GM18511 (cell line): Measurements from ENCODE around the gene MGAT5.

Experiments
- ATAC-seq: cut with Tn5 transposase; IDR thresholded peaks from one replicate; pipeline ENCODE4 v1.9.1; 2021; ENCODE audit warnings: mild to moderate bottlenecking, moderate library complexity; ENCODE audit not compliant: unreplicated experiment

The MGAT5 gene, protein sequence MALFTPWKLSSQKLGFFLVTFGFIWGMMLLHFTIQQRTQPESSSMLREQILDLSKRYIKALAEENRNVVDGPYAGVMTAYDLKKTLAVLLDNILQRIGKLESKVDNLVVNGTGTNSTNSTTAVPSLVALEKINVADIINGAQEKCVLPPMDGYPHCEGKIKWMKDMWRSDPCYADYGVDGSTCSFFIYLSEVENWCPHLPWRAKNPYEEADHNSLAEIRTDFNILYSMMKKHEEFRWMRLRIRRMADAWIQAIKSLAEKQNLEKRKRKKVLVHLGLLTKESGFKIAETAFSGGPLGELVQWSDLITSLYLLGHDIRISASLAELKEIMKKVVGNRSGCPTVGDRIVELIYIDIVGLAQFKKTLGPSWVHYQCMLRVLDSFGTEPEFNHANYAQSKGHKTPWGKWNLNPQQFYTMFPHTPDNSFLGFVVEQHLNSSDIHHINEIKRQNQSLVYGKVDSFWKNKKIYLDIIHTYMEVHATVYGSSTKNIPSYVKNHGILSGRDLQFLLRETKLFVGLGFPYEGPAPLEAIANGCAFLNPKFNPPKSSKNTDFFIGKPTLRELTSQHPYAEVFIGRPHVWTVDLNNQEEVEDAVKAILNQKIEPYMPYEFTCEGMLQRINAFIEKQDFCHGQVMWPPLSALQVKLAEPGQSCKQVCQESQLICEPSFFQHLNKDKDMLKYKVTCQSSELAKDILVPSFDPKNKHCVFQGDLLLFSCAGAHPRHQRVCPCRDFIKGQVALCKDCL

DNA sequence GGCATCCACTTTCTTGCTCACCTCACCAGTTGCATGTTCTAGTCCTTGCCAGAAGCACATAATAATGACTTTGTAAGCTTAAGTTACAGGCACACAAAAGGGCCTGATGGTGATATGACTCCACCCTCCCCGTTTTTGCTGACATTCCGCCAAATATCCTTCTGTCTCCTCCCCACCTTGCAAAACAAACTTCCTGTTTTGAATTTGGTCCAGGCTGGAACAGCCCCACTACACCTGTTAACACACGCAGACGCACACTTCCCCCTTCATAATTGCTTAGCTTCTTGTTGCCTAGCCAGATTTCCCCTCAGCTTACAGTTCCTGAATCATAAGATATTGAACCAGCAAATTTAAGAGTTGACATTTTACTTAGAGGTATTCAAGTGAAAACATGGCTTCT lies at the start of gene MGAT5:
MGAT5 (plus strand) TSS at position 269 of the 400 bp plus-strand sequence. CDS start 332 bp downstream, outside the sequence.
- peak; percentile 14 for ATAC-seq

DNA sequence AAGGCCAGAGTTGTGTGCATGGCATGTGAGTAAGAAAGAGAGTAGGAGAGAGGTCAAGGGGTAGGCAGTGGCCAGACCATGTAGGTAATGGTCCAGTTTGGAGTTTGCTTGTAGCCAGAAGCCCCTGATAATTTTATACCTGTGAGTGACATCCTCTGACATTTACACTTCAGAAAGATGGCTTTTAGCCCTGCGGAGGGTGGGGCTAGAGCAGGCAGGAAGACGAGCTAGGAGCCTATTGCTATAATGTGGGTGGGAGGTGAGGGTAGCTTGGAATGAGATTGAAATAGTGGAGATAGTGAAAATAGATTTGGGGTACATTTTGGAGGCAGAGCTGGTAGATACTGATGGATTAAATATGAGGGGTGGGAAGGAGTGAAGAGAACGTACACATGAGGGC lies 48.8 kb upstream of the MGAT5 start:
- ATAC-seq = no peak

DNA sequence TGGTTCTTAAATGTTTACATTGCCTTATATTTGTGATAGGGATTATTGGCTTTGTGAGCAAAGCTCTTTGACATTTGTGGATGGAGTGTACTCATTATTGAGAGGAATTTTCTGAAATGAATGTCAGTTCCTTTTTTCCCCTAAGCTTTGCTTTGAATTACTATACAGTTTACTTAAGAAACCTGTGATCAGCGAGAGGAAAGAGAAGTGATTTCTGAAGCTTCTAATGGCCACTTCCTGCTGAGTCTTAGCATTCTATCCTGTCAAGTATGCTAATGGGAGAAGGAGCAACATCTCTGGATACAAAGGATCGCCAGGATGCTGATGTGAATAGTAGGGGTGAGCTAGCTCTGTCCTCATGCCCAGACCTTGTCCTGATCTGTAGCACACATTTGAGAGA lies 47.8 kb upstream of the MGAT5 start:
- peak; percentile 51 for ATAC-seq

DNA sequence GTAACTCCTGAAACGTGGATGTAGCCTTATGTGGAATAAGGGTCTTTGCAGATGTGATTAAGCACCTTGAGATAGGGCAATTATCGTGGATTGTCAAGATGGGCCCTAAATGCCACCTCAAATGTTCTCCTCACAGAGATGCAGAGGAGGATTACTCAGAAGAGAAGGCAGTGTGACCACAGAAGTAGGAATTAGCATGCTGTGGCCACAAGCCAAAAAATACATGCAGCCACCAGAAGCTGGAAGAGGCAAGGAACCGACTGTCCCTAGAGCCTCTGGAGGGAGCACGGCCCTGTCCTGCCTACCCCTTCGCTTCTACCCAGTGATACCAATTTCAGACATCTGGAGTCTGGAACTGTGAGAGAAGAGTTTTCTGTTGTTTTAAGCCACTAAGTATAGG lies 47.3 kb upstream of the MGAT5 start:
- no peak for ATAC-seq

DNA sequence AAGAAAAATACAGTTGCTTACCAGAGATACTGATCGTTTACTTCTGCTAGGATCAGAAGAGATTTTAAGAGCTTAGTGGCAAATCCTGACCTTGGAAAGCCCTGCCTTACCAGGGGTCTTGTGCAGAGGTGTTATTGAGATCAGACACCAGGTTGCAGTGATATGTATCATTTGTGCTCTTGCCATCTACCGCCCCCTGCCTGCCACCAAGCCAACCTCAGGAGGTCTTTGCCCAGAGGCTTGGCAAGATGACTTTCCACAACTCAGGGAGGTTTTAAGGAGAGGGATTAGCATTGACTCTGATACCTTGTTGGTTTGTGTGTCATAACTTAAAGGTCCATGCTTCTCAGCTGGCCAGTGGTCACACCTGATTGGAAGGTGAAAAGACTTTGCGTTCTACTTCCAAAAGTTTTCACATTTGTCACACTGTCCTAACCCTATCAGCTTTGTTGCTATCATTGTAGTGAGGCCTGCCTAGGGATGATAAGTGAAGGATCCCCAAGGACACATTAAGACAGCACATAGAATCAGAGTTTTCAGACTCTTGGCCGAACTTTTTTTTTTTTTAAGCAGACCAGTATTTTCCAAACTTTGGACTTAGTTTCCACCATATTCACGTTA lies 46.2 kb upstream of the MGAT5 start:
- ATAC-seq = peak; percentile 84

DNA sequence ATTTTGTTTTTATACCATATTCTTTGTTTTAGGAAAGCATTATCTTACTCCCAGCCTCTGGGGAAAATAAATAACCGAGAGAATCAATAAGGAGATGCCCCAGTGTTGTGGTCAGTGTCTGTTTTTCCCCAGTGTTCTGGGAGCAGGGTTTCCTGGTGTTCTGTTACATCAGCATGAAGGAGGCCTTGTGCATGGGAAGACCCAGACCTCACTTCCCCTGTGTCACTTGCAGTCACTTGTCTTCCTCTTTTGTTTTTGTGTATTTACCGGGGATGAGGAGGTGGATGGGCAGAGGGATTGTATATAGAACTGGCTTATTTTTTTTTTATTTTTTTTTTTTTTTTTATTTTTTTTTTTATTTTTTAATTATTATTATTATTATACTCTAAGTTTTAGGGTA lies 45.0 kb upstream of the MGAT5 start:
- ATAC-seq = no peak

DNA sequence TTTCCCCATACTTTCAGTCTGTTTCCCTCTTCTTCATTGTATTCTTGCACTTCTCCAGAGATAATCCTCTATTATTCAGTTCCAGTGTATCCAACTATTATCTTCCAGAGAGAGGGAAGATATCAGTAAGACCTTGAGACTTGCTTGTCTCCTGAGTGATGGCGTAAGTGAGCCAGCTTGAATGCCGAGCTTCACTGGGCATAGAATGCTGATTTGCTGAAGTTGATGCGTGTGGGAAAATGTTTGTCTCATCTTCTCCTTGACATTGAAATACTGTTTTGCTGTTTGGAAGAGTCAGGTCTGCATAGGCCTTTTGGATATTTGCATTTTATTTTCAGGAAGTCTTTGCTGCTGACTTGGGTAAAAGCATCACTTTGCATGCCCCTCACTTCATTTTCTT lies 41.1 kb upstream of the MGAT5 start:
- no peak for ATAC-seq

DNA sequence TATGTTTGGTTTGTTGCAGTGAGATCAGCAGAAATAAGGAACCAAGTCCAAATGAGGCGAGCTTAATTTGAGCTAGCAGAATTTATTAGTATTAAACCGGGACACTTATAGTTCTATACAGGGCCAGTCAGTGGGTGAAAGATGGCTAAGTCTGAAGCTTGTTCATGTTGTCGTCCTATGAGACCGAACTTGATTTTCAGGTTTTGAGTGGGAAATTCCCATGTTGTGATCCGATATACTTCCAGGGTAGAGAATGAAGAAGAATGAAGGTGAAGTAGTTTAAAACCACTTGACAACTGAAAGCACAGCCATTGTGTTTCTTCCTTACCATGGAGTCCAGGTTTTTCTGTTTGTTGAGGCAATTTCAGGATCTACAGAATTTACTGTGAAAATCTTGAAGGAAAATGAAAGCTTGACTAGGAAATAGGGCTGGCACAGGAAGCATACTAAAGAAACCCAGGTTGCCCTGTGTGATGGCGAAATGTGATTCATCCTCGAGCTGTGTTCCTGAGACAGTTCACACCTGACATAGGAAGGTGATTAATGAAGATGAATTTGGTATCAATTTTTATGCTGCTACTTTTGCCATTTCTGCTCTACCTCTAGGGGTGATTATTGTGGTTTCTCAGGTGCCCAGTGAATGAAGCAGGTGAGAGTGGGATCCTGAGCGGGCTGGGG lies 37.6 kb upstream of the MGAT5 start:
- no peak for ATAC-seq

DNA sequence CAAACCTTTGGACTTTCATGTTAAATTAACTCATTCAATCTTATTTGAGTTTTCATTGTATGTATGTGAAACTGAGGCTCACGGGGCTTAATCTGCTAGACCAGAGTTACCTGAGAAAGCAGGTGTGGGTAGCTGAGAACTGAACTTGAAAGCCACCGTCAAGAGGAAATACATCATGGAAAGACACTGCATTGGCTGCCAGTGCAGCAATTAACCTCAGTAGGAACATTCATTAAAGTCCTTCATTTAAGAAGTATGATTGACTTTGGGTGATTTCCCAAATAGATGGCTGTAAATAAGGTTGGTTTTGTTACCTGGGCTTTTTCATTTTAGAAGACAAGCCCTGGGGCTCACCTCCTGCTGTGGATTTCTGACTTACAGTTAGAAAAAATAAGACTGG lies 36.5 kb upstream of the MGAT5 start:
- ATAC-seq = no peak

DNA sequence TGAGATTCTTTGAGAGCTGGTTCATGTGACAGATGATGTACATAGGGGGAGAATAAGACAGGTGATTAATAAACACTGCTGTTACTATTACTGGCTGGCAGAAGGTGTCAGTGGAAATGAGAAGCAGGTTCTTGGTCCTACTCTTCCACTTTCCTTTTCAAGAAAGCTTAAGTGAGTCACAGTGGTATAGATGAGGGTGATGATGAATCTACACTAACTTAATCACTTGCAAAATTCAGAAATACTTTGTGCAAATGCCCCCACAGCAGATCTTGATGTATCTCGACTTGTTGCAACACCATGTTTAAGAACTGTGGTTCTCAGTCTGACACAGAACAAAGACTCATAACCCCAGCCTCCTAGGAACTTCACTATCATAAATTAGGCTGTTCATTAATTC lies 35.9 kb upstream of the MGAT5 start:
- ATAC-seq = peak; percentile 76

DNA sequence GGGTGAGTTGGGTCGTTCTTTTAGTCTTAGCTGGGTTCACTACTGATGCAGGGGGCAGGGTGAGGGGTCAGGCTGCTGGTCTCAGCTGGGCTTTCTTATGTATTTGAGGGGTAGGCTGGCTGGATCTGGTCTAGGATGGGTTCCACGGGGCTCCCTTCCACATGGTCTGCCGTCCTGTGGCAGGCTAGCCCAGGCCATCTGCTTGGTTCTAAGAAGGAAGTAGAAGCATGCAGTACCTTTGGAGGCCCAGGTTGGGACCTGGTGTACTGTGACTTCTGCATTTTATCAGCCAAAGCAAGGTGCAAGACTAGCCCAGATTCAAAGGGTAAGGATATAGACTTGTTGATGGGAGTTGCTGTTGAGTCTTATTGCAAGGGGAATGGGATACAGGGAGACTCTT lies 35.5 kb upstream of the MGAT5 start:
- ATAC-seq = peak; percentile 56

DNA sequence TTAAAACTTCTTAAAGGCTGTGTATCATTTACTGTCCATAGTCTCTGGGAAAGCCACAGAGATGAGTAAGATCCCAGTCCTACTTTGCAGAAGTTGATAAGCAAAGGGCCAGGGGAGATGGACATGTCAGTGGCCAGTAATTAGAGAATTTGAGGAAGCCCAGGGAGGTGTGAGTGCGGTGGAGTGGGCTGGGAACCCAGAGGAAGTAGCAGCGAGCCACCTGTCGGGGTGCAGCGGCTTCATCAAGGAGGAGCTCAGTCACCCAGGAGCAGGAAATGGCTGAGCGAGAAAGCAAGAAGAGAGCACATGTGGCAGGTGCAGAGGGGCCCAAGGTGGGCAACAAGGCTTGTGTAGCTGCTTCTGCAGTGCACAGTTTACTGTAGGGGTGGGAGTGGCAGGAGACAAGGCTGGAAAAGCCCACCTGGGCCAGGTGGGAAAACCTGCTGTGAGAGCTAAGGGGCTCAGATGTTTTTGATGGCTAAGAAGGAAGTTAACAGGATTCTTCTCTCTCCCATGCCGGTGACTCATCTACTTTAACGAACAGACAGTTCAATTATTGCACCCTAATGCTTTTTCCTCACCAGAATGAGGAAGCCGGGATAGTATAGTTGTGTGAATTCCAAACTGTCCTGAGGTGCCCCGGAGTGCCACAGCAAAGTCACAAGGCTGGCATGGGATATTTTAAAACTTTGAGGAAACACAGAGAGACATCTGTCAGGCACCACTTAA lies 34.8 kb upstream of the MGAT5 start:
- peak; percentile 62 for ATAC-seq

DNA sequence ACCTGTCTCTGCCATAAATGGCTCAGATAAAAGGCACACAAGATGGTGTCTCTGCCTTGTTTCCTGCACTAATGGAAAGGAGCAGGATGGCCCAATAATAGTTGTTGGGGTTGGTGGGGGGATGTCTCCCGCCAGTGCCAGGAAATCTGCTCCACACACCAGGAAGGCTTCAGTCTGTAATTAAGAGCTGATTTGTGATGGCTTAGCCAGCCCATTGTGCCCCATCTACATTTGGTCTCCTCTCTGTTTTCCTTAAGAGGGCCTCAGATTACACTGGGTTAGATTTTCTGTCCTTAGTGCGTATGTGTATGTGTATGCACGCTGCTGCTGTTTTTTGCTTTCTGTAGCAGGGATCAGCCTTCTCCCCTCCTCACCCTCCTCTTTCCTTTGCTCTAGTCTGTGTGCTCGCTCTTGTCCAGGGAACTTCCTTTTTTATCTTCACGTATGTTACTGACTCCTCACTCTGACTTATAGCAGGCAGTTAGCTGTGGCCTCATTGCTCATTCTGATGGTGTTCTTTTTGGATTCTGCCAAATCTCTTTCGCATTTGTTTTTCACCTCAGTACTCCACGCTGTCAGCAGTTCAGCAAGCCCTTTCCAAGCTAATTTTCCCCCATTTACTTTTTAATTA lies 33.4 kb upstream of the MGAT5 start:
- ATAC-seq = no peak

DNA sequence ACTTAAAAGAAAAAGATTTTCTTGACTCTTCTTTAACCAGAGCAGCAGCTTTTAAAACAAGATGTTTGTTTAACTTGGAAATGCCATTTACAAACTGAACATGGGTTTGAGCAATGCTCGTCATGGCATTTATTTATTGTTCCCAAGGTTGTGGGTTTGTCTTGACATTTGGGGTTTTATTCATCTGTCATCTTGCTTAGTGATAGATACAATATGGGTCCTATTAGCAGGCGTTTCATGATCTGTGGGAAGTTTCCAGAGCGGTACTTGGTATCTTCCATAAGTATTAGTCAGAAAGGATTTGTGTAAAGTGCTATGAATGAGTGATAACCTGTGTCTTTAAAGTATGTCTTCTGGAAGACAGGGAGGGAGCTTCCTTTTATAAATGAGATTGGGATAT lies 29.9 kb upstream of the MGAT5 start:
- ATAC-seq = no peak

DNA sequence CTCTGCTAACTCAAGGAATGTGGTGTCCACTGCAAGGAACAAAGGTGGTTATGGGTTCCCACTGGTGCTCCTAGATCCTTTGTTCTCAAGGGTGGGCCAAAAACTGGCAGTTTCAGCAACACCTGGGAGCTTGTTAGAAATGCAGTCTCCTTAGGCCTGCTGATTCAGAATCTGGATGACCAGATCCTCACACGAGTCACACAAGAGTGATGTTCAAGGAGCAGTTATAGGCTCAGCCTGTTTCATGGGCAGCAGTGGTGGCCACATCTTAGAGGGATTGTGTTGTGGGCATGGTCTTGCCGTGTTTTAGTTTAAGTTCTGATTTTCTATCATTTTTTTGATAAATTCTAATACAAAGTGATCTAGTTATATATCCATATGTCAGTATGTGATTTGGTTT lies 28.7 kb upstream of the MGAT5 start:
- ATAC-seq = no peak

DNA sequence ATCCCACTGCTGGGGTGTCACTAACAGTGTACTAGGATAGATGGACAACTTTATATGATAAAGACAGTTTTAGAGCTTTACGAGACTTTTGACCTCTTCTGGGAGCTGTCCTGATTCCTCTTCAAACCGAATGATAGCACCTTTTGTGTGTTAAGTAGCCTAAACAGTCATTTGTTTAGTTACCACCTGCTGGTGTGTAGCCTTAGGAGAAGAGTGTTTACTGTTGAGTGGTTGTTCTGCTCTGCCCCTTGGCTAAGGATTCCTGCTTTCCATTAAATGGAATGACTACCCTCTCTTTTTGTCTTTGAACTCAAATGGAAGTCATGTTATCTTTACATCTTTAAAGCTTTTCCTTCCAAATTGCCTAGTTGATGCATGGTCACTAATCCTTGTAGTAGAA lies 28.0 kb upstream of the MGAT5 start:
- no peak for ATAC-seq

DNA sequence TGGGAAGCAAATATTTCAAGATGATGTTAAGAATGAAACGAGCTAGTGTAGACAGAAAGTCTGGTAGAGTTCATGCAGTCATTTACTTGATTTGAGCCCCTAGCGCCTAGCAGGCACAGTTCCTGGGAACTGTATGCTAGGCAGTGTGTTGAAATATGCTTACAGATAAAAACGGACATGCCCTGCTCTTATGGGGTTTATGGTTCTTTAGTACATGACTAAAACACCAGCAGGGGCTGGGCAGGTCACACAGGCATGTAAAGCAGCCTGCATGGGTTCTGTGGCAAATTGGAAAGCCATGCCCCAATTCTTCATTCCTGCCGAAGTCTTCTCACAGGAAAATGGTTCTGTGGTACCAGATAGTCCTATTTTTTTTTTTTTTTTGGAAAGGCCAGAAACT lies 27.3 kb upstream of the MGAT5 start:
- no peak for ATAC-seq

DNA sequence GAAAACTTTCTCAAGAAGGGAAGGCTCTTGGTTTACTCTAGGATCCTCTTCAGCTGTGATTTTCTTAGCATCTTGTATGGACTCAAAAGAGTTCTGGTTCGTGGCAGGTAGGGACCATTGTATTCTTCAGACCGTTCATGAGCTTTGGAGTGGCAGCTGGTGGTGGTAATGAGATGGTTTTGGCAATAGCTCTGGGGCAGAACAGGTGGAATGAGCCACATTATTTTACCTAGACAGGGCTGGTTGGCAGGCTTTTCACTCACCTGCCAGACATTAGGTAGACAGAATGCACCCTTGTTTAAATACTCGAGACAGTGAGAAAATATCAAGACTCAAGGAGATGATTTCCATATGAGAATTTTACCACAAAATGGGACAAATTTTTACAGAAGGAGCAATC lies 26.2 kb upstream of the MGAT5 start:
- ATAC-seq = no peak

DNA sequence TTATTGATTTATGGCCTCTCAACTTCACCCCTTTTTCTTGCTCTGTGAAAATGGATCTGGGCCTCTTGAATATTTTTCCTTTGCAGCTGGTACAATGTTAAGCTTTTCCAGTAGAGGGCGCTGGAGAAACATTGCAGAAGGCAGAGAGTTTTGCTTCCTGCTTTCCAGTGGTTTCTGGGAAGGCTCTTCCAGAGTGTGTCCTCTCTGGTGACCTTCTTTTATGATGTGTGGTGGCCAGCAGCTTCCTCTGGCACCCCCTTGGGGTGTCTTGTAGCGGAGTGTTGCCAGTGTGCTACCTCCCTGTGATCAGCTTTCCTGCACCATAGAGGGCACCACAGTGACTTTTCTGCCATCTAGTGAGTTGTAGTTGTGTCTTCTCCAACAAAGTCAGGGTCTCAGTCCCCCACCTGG lies 25.4 kb upstream of the MGAT5 start:
- ATAC-seq = no peak

DNA sequence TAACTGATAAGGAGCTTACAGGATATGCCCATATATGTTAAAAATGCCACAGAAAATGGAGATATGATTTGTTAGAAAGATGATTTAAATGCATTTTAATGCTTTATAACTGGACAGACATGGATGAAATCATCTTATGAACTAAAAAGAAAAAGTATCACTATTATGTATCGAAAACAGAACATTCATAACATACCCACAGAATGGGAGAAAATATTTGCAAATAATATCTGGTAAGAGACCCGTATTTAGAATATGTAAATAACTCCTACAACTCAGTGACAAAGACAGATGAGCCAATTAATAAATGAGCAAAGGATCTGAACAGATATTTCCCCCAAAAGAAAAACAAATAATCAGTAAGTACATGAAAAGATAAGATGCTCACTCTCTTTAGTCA lies 24.3 kb upstream of the MGAT5 start:
- no peak for ATAC-seq
